GM06990 (cell line): ENCODE results near the gene KCTD5.
"Not testable (repeated sequence)": the region's sequence is repeated elsewhere in the genome, so short reads cannot be mapped to it uniquely, and the experiment has no call there.

Source experiments
- DNase-seq: peaks from one replicate; pipeline ENCODE4 v3.0.0-alpha.2; 2011; ENCODE audit not compliant: insufficient read length; ENCODE audit errors: extremely low read depth
- H3K27me3 ChIP-seq: replicated peaks from 2 replicates; pipeline ENCODE4 v1.6.0; 2011; ENCODE audit warnings: low read length; ENCODE audit not compliant: control insufficient read depth, insufficient read depth
- H3K36me3 ChIP-seq: 2 replicates; pipeline ENCODE4 v1.5.1; 2011; ENCODE audit warnings: low read length; ENCODE audit not compliant: control insufficient read depth, insufficient read depth
- H3K4me3 ChIP-seq: replicated peaks from 2 replicates; pipeline ENCODE4 v1.5.1; 2011; ENCODE audit warnings: low read depth, mild to moderate bottlenecking, control low read depth, low read length
- CTCF ChIP-seq: IDR thresholded peaks from 2 replicates; pipeline ENCODE4 v1.5.1; 2011; ENCODE audit warnings: low read length, control low read depth, mild to moderate bottlenecking, inconsistent platforms; ENCODE audit not compliant: insufficient read depth, poor library complexity, severe bottlenecking

The KCTD5 gene

GRCh38 chr16:2720064-2720457 lies 37.7 kb downstream of the KCTD5 start, which contains the start of gene PRSS27:
Gene PRSS27 (minus strand): TSS chr16:2720224. CDS start chr16:2720160, 64 bp downstream.
- Histone ChIP-seq H3K36me3 (no peaks in the 10 kb centered on the region), H3K27me3 (no peaks in the 10 kb centered on the region; the same call in 1 of the 2 replicates), H3K4me3 (peak within 1 kb of the TSS; percentile 62)
- DNase-seq, result no peak
- TF ChIP-seq CTCF, result no peak

GRCh38 chr16:2720719-2721633 lies 38.7 kb downstream of the KCTD5 start:
- H3K4me3 ChIP-seq, result peak overlapping the region; percentile 63
- H3K27me3 ChIP-seq, result no peaks in the 10 kb centered on the region; the same call in 1 of the 2 replicates
- no peak for TF ChIP-seq CTCF
- DNase-seq, result peak; percentile 93
- no peaks in the 10 kb centered on the region for H3K36me3 ChIP-seq

- not testable (repeated sequence) for H3K36me3 ChIP-seq, H3K27me3 ChIP-seq, DNase-seq
- peak overlapping the region; percentile 63 for H3K4me3 ChIP-seq
Measured at GRCh38 chr16:2721634-2722173, 39.4 kb downstream of the KCTD5 start.

DNA sequence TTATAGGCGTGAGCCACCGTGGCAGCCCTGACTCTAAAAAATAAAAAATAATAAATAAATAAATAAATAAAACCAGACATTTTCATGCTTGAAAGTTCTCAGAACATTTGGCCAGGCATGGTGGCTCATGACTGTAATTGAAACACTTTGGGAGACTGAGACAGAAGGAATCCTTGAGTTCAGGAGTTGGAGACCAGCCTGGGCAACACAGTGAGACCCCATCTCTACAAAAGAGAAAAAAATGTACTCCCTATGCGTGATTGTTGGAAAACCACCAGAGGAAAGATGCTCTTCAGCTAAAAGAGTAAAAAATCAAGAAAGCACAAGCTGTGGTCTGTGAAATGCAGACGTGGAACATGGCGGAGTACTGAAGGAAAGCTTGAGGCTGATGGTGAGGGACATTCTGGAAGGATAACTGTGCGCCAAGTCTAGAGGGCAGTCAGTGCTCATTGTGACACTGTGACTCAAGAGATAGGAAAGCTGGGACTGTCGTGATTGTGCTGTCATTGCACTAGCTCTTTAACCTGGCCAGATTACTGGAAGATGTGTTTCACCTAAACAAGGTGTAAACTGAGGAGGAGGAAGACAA lies 41.9 kb downstream of the KCTD5 start:
- Histone ChIP-seq H3K36me3 (no peaks in the 10 kb centered on the region), H3K27me3 (no peaks in the 10 kb centered on the region; the same call in 1 of the 2 replicates), H3K4me3 (no peak overlapping the region)
- no peak for TF ChIP-seq CTCF
- DNase-seq, result no peak

DNA sequence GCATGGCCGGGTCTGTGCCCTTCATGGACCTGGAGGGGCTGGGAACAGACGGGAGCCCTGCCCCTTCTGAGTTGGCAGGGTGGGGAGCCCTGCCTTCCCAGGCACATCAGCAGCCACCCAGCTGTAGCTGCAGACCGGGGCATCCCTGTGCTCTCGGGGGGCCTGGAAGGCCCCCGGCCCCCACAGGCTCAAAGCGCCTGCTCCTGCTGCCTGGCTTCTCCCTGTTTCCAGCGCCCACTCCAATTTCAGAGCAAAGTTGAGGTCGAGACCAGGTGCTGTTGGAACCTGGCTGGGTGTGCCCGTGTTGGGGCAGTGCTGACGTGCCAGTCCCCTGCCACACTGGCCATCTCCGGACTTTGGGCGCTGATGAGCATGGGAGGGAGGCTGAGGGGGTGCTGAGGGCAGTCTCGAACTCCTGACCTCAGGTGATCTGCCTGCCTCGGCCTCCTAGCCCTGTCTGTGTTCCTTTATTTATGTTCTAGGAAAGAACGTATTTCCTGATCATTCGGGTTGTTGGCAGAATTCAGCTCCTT lies 42.6 kb downstream of the KCTD5 start:
- no peaks in the 10 kb centered on the region for H3K36me3 ChIP-seq
- TF ChIP-seq CTCF, result no peak
- DNase-seq, result no peak
- H3K4me3 ChIP-seq, result no peak overlapping the region
- H3K27me3 ChIP-seq, result no peaks in the 10 kb centered on the region; the same call in 1 of the 2 replicates

DNA sequence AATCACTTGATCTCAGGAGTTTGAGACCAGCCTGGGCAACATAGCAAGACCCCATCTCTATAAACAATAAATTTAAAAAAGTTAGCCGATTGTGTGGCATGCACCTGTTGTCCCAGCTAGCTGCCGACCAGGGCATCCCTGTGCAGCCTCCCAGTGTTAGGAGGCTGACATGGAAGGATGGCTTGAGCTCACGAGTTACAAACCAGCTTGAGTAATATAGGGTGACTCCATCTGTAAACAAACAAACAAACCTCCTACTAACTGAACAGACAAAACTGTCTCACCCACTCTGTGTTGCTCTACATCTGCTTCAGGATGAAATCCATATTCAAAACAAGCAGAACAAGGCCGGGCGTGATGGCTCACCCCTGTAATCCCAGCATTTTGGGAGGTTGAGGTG lies 44.6 kb downstream of the KCTD5 start:
- Histone ChIP-seq H3K27me3 (no peaks in the 10 kb centered on the region; the same call in 1 of the 2 replicates), H3K4me3 (no peak overlapping the region), H3K36me3 (no peaks in the 10 kb centered on the region)
- TF ChIP-seq CTCF, result no peak
- DNase-seq, result no peak
